Measurements from ENCODE around the gene KDM3A. TPM values are rescaled to one million over a fixed set of nuclear protein-coding genes. Genes with fewer than 3 reads are reported as not detected.

Gene KDM3A
- total RNA-seq, 2 donors from 2014 or later: 22.3 to 33.1 TPM

DNA sequence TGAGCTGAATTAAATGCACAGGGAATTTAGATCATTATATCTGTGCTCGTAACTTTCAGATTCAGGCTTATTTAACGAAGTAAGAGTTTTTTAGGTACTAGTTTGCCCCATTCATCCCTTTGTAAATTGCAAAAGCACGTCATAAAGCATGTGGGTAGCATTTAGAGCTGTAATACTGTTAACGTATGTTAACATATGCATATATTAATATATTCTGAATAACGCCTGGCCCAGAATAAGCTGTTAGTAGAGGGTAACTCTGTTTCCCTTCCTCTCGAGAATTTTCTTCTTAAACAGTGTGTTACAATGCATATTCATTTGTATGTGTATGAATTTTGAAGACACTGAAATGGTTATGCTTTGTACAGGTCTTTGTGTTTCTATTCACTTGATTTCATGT is 30.5 kb downstream of the KDM3A start:
- H3K9me3 ChIP-seq: no peaks in the 10 kb centered on the region
- DNase-seq (ENCODE audit: low spot score): no peak
- H3K4me3 ChIP-seq: no peak overlapping the region
- peaks cover 92% of the 10 kb centered on the region for H3K36me3 ChIP-seq
- H3K4me1 ChIP-seq: peaks cover 0 to 9% of the 10 kb centered on the region in 2 donors
- H3K27me3 ChIP-seq: no peaks in the 10 kb centered on the region
- TF ChIP-seq, protein P1, sequence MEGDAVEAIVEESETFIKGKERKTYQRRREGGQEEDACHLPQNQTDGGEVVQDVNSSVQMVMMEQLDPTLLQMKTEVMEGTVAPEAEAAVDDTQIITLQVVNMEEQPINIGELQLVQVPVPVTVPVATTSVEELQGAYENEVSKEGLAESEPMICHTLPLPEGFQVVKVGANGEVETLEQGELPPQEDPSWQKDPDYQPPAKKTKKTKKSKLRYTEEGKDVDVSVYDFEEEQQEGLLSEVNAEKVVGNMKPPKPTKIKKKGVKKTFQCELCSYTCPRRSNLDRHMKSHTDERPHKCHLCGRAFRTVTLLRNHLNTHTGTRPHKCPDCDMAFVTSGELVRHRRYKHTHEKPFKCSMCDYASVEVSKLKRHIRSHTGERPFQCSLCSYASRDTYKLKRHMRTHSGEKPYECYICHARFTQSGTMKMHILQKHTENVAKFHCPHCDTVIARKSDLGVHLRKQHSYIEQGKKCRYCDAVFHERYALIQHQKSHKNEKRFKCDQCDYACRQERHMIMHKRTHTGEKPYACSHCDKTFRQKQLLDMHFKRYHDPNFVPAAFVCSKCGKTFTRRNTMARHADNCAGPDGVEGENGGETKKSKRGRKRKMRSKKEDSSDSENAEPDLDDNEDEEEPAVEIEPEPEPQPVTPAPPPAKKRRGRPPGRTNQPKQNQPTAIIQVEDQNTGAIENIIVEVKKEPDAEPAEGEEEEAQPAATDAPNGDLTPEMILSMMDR (IDR thresholded peaks at IDR 0.05): no peak
- no peak overlapping the region for H3K27ac ChIP-seq

DNA sequence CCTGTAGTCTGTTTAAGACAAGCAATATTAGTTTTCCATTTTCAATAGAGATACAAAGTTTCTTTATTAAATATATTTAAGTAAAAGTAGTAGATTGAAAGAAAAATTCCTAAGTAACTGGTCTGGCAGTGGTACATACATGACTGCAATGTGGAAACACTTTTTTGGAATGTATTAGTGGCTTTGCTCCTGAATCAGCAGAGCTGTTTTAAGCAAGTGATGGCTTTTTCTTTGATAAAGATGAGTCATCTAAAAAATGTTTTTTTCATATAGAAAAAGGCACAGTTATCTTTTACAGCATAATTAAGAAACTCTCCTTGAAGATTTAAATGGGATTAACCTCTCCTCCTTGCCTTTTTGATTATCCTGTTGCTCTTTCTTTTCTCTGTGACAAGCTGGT is 34.9 kb downstream of the KDM3A start:
- no peak for DNase-seq (ENCODE audit: low spot score)
- H3K9me3 ChIP-seq: no peaks in the 10 kb centered on the region
- H3K4me3 ChIP-seq: no peak overlapping the region
- H3K27me3 ChIP-seq: no peaks in the 10 kb centered on the region
- H3K27ac ChIP-seq: peak overlapping the region in 1 of 2 donors; percentile 52
- peaks cover 0 to 36% of the 10 kb centered on the region in 2 donors for H3K4me1 ChIP-seq
- H3K36me3 ChIP-seq: peaks cover 97% of the 10 kb centered on the region
- TF ChIP-seq, protein P1 (IDR thresholded peaks at IDR 0.05): no peak

DNA sequence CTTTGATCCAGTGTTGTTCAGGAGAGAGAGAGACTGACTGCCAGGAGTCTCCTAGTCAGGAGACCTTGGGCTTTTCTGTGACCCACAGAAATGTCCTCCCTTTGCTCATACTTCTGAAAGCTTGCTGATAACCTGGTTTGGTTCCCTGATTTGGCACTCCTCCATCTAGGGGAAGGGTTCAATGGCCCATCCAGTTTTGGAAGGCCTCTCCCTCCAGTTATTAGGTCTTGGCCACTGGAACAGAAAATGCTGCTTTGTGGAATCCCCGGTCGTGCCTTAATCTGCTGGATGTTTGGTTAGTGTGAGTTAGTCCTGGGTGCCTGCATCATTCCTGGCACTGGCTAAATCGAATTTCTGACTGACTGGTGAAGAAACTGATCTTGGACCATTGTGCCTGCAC is 35.7 kb downstream of the KDM3A start:
- Histone ChIP-seq H3K4me1 (peaks cover 0 to 36% of the 10 kb centered on the region in 2 donors), H3K9me3 (no peaks in the 10 kb centered on the region), H3K27ac (peak overlapping the region in 1 of 2 donors; percentile 52), H3K27me3 (no peaks in the 10 kb centered on the region), H3K4me3 (no peak overlapping the region), H3K36me3 (peaks cover 95% of the 10 kb centered on the region)
- TF ChIP-seq, protein P1 (IDR thresholded peaks at IDR 0.05): no peak
- DNase-seq (ENCODE audit: low spot score): no peak

DNA sequence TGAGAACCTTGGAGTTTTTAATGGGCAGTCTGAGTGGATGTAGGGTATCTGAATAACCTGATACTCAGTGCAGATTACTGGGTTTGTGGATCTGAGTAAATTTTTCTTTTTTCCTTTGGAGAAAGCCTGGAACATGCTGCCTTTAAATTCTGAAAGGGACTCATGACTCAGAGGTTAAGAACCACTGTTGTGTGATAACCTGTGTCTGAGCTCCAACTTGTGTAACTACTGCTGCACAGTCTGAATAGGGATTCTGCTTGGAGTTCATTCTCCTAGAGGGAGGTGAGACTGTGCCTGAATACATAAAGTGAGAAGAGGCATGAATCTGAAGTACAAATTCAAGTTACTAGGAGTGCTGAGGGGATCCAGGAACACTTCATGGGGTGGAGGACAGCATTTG is 36.2 kb downstream of the KDM3A start:
- Histone ChIP-seq H3K27ac (peak overlapping the region in 1 of 2 donors; percentile 52), H3K36me3 (peaks cover 95% of the 10 kb centered on the region), H3K4me1 (peaks cover 0 to 36% of the 10 kb centered on the region in 2 donors), H3K4me3 (no peak overlapping the region), H3K27me3 (no peaks in the 10 kb centered on the region), H3K9me3 (no peaks in the 10 kb centered on the region)
- no peak for DNase-seq (ENCODE audit: low spot score)
- TF ChIP-seq, protein P1 (IDR thresholded peaks at IDR 0.05): no peak

DNA sequence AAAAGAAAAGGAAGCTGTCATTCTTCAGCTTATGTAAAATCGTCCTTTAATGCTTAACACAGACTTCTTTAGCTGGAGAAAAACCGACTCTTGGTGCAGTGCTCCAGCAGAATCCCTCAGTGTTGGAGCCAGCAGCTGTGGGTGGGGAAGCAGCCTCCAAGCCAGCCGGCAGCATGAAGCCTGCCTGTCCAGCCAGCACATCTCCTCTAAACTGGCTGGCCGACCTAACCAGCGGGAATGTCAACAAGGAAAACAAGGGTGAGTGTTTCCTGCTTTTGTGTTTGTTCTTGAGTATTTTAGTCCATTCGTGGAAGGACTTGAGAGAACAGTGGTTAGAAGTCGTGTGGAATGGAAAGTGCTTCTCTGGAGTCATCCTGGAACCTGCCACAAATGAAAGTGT is 38.9 kb downstream of the KDM3A start:
- H3K27ac ChIP-seq: no peak overlapping the region
- H3K36me3 ChIP-seq: peaks cover 97% of the 10 kb centered on the region
- H3K9me3 ChIP-seq: no peaks in the 10 kb centered on the region
- H3K4me3 ChIP-seq: no peak overlapping the region
- no peaks in the 10 kb centered on the region for H3K27me3 ChIP-seq
- DNase-seq (ENCODE audit: low spot score): no peak
- H3K4me1 ChIP-seq: peaks cover 0 to 48% of the 10 kb centered on the region in 2 donors
- TF ChIP-seq, protein P1 (IDR thresholded peaks at IDR 0.05): no peak

DNA sequence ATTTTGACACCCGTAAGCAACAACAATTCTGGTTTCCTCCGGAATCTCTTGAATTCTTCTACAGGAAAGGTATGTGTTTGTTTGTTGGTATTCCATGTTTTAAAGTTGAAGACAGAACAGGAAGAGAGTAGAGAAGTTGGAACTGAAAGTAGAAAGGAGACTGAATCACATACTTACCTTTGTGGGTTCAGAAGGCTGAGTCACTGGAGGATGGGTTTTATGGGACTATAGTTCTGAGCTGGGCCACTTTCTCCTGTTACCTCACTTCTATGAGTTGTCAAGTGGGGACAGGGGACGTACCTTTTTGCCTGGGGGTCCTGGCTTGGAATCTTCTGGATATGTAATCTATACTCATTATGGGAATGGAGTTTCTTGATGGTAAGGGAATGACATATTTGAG is 40.9 kb downstream of the KDM3A start:
- Histone ChIP-seq H3K4me1 (peaks cover 0 to 35% of the 10 kb centered on the region in 2 donors), H3K4me3 (no peak overlapping the region), H3K27ac (peak overlapping the region in 1 of 2 donors; percentile 56), H3K9me3 (no peaks in the 10 kb centered on the region), H3K27me3 (no peaks in the 10 kb centered on the region), H3K36me3 (peaks cover 97% of the 10 kb centered on the region)
- TF ChIP-seq, protein P1 (IDR thresholded peaks at IDR 0.05): no peak
- DNase-seq (ENCODE audit: low spot score): no peak

Data from right atrium auricular region (tissue), 2 donors.